WERI-Rb-1 (cell line): ENCODE results near the gene TEX11.
"Not testable (repeated sequence)": the region's sequence is repeated elsewhere in the genome, so short reads cannot be mapped to it uniquely, and the experiment has no call there.

Experiments used
- DNase-seq: peaks from one replicate; pipeline ENCODE4 v3.0.0-alpha.2; 2020
- H3K27ac ChIP-seq: fragments of 250-450 bp; sonication (Bioruptor Pico); 2 replicates; pipeline ENCODE4 v1.5.1; 2020; ENCODE audit warnings: mild to moderate bottlenecking, moderate library complexity
- H3K27me3 ChIP-seq: fragments of 250-450 bp; sonication (Bioruptor Pico); 2 replicates; pipeline ENCODE4 v1.5.1; 2021; ENCODE audit warnings: mild to moderate bottlenecking, low read depth, moderate library complexity; ENCODE audit not compliant: insufficient read depth, severe bottlenecking
- H3K36me3 ChIP-seq: fragments of 250-450 bp; sonication (Bioruptor Pico); 2 replicates; pipeline ENCODE4 v1.5.1; 2020; ENCODE audit warnings: mild to moderate bottlenecking, moderate library complexity
- H3K4me3 ChIP-seq: 2 replicates; pipeline ENCODE4 v1.5.1; 2011; ENCODE audit warnings: low read depth, mild to moderate bottlenecking, control low read depth, low read length
- H3K9me3 ChIP-seq: fragments of 250-450 bp; sonication (Bioruptor Pico); 2 replicates; pipeline ENCODE4 v1.5.1; 2021; ENCODE audit warnings: mild to moderate bottlenecking, moderate library complexity; ENCODE audit not compliant: severe bottlenecking
- TF ChIP-seq, protein P1 (sequence below): IDR thresholded peaks from 2 replicates; pipeline ENCODE4 v1.5.1; 2011; ENCODE audit warnings: low read depth, mild to moderate bottlenecking, control low read depth, inconsistent platforms, low read length

TEX11 gene

GRCh38 chrX:70577442-70577841 is 331.1 kb downstream of the TEX11 start:
- Histone ChIP-seq H3K9me3 (peaks cover 3% of the 10 kb centered on the region), H3K27me3 (peaks cover 2% of the 10 kb centered on the region), H3K27ac (no peak overlapping the region), H3K36me3 (no peaks in the 10 kb centered on the region), H3K4me3 (no peak overlapping the region)
- TF ChIP-seq, protein P1, sequence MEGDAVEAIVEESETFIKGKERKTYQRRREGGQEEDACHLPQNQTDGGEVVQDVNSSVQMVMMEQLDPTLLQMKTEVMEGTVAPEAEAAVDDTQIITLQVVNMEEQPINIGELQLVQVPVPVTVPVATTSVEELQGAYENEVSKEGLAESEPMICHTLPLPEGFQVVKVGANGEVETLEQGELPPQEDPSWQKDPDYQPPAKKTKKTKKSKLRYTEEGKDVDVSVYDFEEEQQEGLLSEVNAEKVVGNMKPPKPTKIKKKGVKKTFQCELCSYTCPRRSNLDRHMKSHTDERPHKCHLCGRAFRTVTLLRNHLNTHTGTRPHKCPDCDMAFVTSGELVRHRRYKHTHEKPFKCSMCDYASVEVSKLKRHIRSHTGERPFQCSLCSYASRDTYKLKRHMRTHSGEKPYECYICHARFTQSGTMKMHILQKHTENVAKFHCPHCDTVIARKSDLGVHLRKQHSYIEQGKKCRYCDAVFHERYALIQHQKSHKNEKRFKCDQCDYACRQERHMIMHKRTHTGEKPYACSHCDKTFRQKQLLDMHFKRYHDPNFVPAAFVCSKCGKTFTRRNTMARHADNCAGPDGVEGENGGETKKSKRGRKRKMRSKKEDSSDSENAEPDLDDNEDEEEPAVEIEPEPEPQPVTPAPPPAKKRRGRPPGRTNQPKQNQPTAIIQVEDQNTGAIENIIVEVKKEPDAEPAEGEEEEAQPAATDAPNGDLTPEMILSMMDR, result no peak
- no peak for DNase-seq

DNA sequence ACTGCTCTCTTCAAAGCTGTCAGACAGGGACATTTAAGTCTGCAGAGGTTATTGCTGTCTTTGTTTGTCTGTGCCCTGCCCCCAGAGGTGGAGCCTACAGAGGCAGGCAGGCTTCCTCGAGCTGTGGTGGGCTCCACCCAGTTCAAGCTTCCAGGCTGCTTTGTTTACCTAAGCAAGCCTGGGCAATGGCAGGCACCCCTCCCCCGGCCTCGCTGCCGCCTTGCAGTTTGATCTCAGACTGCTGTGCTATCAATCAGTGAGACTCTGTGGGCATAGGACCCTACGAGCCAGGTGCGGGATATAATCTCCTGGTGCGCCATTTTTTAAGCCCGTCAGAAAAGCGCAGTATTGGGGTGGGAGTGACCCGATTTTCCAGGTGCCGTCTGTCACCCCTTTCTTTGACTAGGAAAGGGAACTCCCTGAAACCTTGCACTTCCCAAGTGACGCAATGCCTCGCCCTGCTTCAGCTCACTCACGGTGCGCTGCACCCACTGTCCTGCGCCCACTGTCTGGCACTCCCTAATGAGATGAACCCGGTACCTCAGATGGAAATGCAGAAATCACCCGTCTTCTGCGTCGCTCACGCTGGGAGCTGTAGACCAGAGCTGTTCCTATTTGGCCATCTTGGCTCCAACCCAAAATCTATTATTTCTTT is 338.5 kb downstream of the TEX11 start:
- H3K4me3 ChIP-seq, H3K27ac ChIP-seq, DNase-seq, H3K9me3 ChIP-seq, H3K36me3 ChIP-seq, H3K27me3 ChIP-seq: not testable (repeated sequence)

- H3K36me3 ChIP-seq, result no peaks in the 10 kb centered on the region
- peaks cover 3% of the 10 kb centered on the region for H3K9me3 ChIP-seq
- peaks cover 3% of the 10 kb centered on the region for H3K27me3 ChIP-seq
- no peak overlapping the region for H3K4me3 ChIP-seq
- no peak overlapping the region for H3K27ac ChIP-seq
- TF ChIP-seq, protein P1, result no peak
- no peak for DNase-seq
These were observed 353.6 kb downstream of the TEX11 start for GRCh38 chrX:70554948-70555347.

DNA sequence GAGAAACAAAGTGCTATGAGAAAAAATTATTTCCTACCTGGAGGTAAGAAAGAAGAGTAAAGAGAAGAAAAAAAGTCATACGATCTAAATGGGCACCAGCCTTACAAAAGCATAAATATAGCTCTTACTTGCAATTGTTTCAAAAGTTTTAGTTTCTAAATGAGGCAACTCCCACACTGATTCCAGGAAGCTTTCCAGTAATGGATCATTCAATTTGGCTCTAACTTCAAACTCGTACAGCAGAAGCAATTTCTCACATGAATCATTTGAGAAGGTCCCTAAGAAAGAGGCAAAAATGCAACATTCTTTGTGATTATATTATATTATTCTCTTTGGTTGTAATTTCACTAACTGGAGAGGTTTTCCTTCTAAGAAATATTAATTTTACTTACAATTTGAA is 354.0 kb downstream of the TEX11 start:
- Histone ChIP-seq H3K4me3 (no peak overlapping the region), H3K27me3 (peaks cover 3% of the 10 kb centered on the region), H3K36me3 (no peaks in the 10 kb centered on the region), H3K27ac (no peak overlapping the region), H3K9me3 (peaks cover 3% of the 10 kb centered on the region)
- no peak for DNase-seq
- TF ChIP-seq, protein P1, result no peak

- H3K36me3 ChIP-seq, result no peaks in the 10 kb centered on the region
- no peak overlapping the region for H3K27ac ChIP-seq
- H3K27me3 ChIP-seq, result peaks cover 3% of the 10 kb centered on the region
- H3K4me3 ChIP-seq, result no peak overlapping the region
- no peak for DNase-seq
- TF ChIP-seq, protein P1, result no peak
- H3K9me3 ChIP-seq, result peaks cover 2% of the 10 kb centered on the region
These were observed 354.4 kb downstream of the TEX11 start for GRCh38 chrX:70554081-70554480.

DNA sequence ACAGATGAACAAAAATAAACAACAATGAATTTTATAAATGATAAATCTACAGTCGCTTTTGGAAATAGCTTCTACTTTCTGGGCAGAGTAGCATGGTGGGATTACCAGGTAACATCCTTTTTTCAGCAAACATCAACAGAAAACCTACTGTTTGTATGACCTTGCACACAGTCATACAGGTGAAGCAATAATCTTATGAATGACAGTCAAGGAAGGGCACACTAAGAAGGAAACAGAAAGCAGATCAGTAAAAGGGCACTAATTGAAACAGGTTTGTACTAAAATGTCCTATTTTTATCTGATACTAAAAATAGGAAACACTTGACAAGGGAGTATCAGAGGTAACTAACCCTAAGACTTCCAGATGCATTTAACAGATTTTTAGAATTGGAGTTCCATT is 355.0 kb downstream of the TEX11 start:
- no peak for DNase-seq
- Histone ChIP-seq H3K27me3 (peaks cover under 1% of the 10 kb centered on the region), H3K4me3 (no peak overlapping the region), H3K36me3 (no peaks in the 10 kb centered on the region), H3K9me3 (no peaks in the 10 kb centered on the region), H3K27ac (no peak overlapping the region)
- TF ChIP-seq, protein P1, result no peak
